IMR-90 (cell line): ENCODE results near the gene WDR1. TPM values are rescaled to one million over a fixed set of nuclear protein-coding genes. Genes with fewer than 3 reads are reported as not detected.

Experiments used
- ATAC-seq: fragments of 200-7000 bp; cut with Tn5 transposase; 2 replicates; pipeline ENCODE4 v1.9.1; 2020; ENCODE audit warnings: low read depth, mild to moderate bottlenecking, moderate library complexity
- BruUV-seq: library from RNA; stranded (reverse); fragments of 400-500 nt; replicated peaks from 2 replicates; lab custom pipeline; 2021; lab: Mats Ljungman, UMichigan
- CTCF ChIA-PET: fragments of 300-600 bp; formaldehyde crosslinking; extraction: SDS; loops from one replicate; lab custom pipeline; 2021; ENCODE audit warnings: antibody characterized with exemption; lab: Yijun Ruan, JAX
- POLR2A ChIA-PET: fragments of 300-600 bp; sonication (Branson Sonifier 250); formaldehyde crosslinking; loops from one replicate; lab custom pipeline; 2022; ENCODE audit warnings: antibody characterized with exemption; ENCODE audit not compliant: unreplicated experiment; lab: Charles Lee
- DNase-seq: peaks from one replicate; pipeline ENCODE4 v3.0.0; 2013
- H2AFZ ChIP-seq: replicated peaks from 2 replicates; pipeline ENCODE3; 2013; ENCODE audit warnings: low read length, mild to moderate bottlenecking; ENCODE audit not compliant: poor library complexity
- H2AK5ac ChIP-seq: 2 replicates; pipeline ENCODE4 v1.6.1; 2013; ENCODE audit warnings: low read depth, low read length, inconsistent platforms
- H2AK9ac ChIP-seq: replicated peaks from 2 replicates; pipeline ENCODE3; 2013; ENCODE audit warnings: mild to moderate bottlenecking, low read depth, low read length, moderate library complexity; ENCODE audit not compliant: poor library complexity
- H2BK120ac ChIP-seq: 2 replicates; pipeline ENCODE4 v1.6.1; 2013; ENCODE audit warnings: low read depth, low read length, inconsistent platforms
- H2BK15ac ChIP-seq: 3 replicates; pipeline ENCODE4 v1.6.1; 2013; ENCODE audit warnings: low read depth, low read length, inconsistent platforms
- H2BK20ac ChIP-seq: 2 replicates; pipeline ENCODE4 v1.6.1; 2013; ENCODE audit warnings: low read depth, mild to moderate bottlenecking, inconsistent platforms, low read length, moderate library complexity
- H2BK5ac ChIP-seq: 2 replicates; pipeline ENCODE4 v1.6.1; 2013; ENCODE audit warnings: mild to moderate bottlenecking, low read depth, low read length, inconsistent platforms; ENCODE audit not compliant: poor library complexity, severe bottlenecking
- H3K14ac ChIP-seq: replicated peaks from 2 replicates; pipeline ENCODE4 v1.6.1; 2013; ENCODE audit warnings: low read depth, low read length, inconsistent platforms
- H3K18ac ChIP-seq: 2 replicates; pipeline ENCODE4 v1.6.1; 2013; ENCODE audit warnings: low read depth, low read length, control low read depth
- H3K23ac ChIP-seq: 2 replicates; pipeline ENCODE4 v1.6.1; 2013; ENCODE audit warnings: low read depth, low read length, inconsistent platforms
- H3K27ac ChIP-seq: 2 replicates; pipeline ENCODE4 v1.5.1; 2013; ENCODE audit warnings: mild to moderate bottlenecking, control low read depth, low read length; ENCODE audit not compliant: insufficient read depth
- H3K27me3 ChIP-seq: 2 replicates; pipeline ENCODE4 v1.6.1; 2013; ENCODE audit warnings: low read length; ENCODE audit not compliant: control insufficient read depth, insufficient read depth
- H3K36me3 ChIP-seq: 2 replicates; pipeline ENCODE4 v1.6.1; 2013; ENCODE audit warnings: low read length, mixed read lengths; ENCODE audit not compliant: control insufficient read depth, insufficient read depth
- H3K4ac ChIP-seq: 2 replicates; pipeline ENCODE4 v1.6.1; 2013; ENCODE audit warnings: low read depth, low read length, inconsistent platforms
- H3K4me1 ChIP-seq: 2 replicates; pipeline ENCODE4 v1.6.1; 2013; ENCODE audit warnings: low read length, mixed read lengths; ENCODE audit not compliant: control insufficient read depth, insufficient read depth
- H3K4me2 ChIP-seq: 2 replicates; pipeline ENCODE4 v1.6.1; 2013; ENCODE audit warnings: low read depth, mild to moderate bottlenecking, control low read depth, low read length, moderate library complexity
- H3K4me3 ChIP-seq: 2 replicates; pipeline ENCODE4 v1.5.1; 2013; ENCODE audit warnings: low read depth, mild to moderate bottlenecking, control low read depth, low read length, moderate library complexity; ENCODE audit not compliant: insufficient read depth
- H3K56ac ChIP-seq: 2 replicates; pipeline ENCODE4 v1.6.1; 2013; ENCODE audit warnings: low read length, inconsistent platforms; ENCODE audit not compliant: insufficient read depth; ENCODE audit errors: extremely low read depth
- H3K79me1 ChIP-seq, 2 experiments: 2 replicates each; pipeline ENCODE4 v1.6.1; 2013; ENCODE audit warnings: low read length in 2 of 2, inconsistent platforms in 1 of 2, low read depth in 1 of 2
- H3K9ac ChIP-seq: 2 replicates; pipeline ENCODE4 v1.6.1; 2013; ENCODE audit warnings: low read depth, low read length, control low read depth
- H3K9me1 ChIP-seq: 2 replicates; pipeline ENCODE4 v1.6.1; 2013; ENCODE audit warnings: low read length, inconsistent platforms; ENCODE audit not compliant: insufficient read depth
- H3K9me3 ChIP-seq: 2 replicates; pipeline ENCODE4 v1.6.1; 2013; ENCODE audit warnings: low read length; ENCODE audit not compliant: control insufficient read depth, insufficient read depth
- H4K20me1 ChIP-seq: 2 replicates; pipeline ENCODE4 v1.6.1; 2013; ENCODE audit warnings: low read length, inconsistent platforms; ENCODE audit not compliant: insufficient read depth
- H4K5ac ChIP-seq: 2 replicates; pipeline ENCODE4 v1.6.1; 2013; ENCODE audit warnings: mild to moderate bottlenecking, low read depth, low read length, control low read depth
- H4K8ac ChIP-seq, 2 experiments: 2 replicates each; pipeline ENCODE4 v1.6.1; 2013; ENCODE audit warnings: low read depth in 2 of 2, low read length in 2 of 2, control low read depth in 1 of 2, inconsistent platforms in 1 of 2
- H4K91ac ChIP-seq: 2 replicates; pipeline ENCODE4 v1.6.1; 2013; ENCODE audit warnings: low read depth, low read length, inconsistent platforms; ENCODE audit not compliant: insufficient read depth
- CEBPB ChIP-seq: IDR thresholded peaks from 2 replicates; pipeline ENCODE4 v1.6.1; 2012; ENCODE audit warnings: low read depth, low read length, improper control_type of control experiment
- WGBS, 2 experiments: methylation state at CpG; one replicate each; pipeline versions ENCODE4 v1.1.5 to v1.1.7; 2013; ENCODE audit warnings: missing lambda C conversion rate in 2 of 2; ENCODE audit not compliant: insufficient read length in 1 of 2; ENCODE audit errors: extremely low coverage in 2 of 2; 5-methylcytosine and 5-hydroxymethylcytosine counted together
- dilution Hi-C: fragments of 300-500 bp; cut with HindIII; formaldehyde crosslinking; loops from one replicate; pipeline ENCODE4 v1.14.3; 2018; ENCODE audit warnings: low sequenced_read_pairs; ENCODE audit not compliant: unreplicated experiment
- in situ Hi-C: fragments of 300-500 bp; cut with MboI; formaldehyde crosslinking; loops from 3 replicates; pipeline ENCODE4 v1.14.3; 2019; ENCODE audit warnings: low sequenced_read_pairs, inconsistent platforms, mixed read lengths
- intact Hi-C: fragments of 100-400 bp; cut with micrococcal nuclease; formaldehyde crosslinking; loops from 2 replicates; pipeline ENCODE4 v1.10.0; 2022
- polyA plus RNA-seq, 3 experiments: library from polyadenylated mRNA; depleted of rRNA; stranded (reverse); fragments of >200 nt; gene quantifications; 2 replicates each; pipeline ENCODE4 v1.2.3, GENCODE V29; 2012; ENCODE audit warnings: low replicate concordance in 1 of 3
- total RNA-seq: library from RNA; depleted of rRNA; stranded (reverse); fragments of >200 nt; gene quantifications from 2 replicates; pipeline ENCODE4 v1.2.3, GENCODE V29; 2012

Gene WDR1
- total and polyA plus RNA-seq, 2 of the 4 experiments (the other 2 are of a cell fraction), result 725 to 992 TPM

GRCh38 chr4:10113362-10114047 is 3.1 kb downstream of the WDR1 start:
- Histone ChIP-seq H3K9me3 (no peaks in the 10 kb centered on the region), H4K20me1 (peaks cover 76% of the 10 kb centered on the region), H3K27me3 (no peaks in the 10 kb centered on the region), H2AK9ac (no peak overlapping the region), H3K14ac (peak overlapping the region; percentile 35; the same call in 1 of the 2 replicates), H3K4me3 (no peak overlapping the region), H2BK15ac (no peak overlapping the region), H3K79me1 (peaks cover 0 to 62% of the 10 kb centered on the region in 2 experiments; a peak in 3 of 4 replicates), H3K18ac (no peak overlapping the region), H2BK20ac (no peak overlapping the region), H2BK120ac (no peak overlapping the region), H3K4me1 (peaks cover 48% of the 10 kb centered on the region), H3K9me1 (peaks cover 44% of the 10 kb centered on the region), H4K5ac (no peak overlapping the region), H3K36me3 (peaks cover 74% of the 10 kb centered on the region), H3K23ac (peak overlapping the region; percentile 88), H3K4ac (no peak overlapping the region; the same call in 1 of the 2 replicates), H2AK5ac (peak overlapping the region; percentile 3; the same call in 1 of the 2 replicates), H2AFZ (no peak overlapping the region), H3K9ac (no peak overlapping the region), H4K8ac (peak overlapping the region in 1 of 2 experiments; percentile 82; a peak in 2 of 4 replicates), H2BK5ac (peak overlapping the region; percentile 18), H3K56ac (no peak overlapping the region), H4K91ac (no peak overlapping the region), H3K4me2 (peak overlapping the region; percentile 19; the same call in 1 of the 2 replicates), H3K27ac (peak overlapping the region; percentile 17; the same call in 1 of the 2 replicates)
- ATAC-seq (no peak), DNase-seq (no peak)
- in situ Hi-C loops, result no loop called here
- intact Hi-C loops, result loop anchor here (2.0 kb wide), 1 partner anchor 19 kb away; no protein-coding TSS in a partner anchor
- ChIA-PET CTCF (no interaction called here), POLR2A (no interaction called here)
- no peak for TF ChIP-seq CEBPB
- 92% methylated on average over 9 of the region's 12 CpGs; no CpG with 5 or more reads in 1 of the 2 experiments for WGBS, 2 experiments
- dilution Hi-C loops, result no loop called here
- no TSS peak for BruUV-seq
